ENCODE data around the gene VPS13A. TPM values are rescaled to one million over a fixed set of nuclear protein-coding genes. Genes with fewer than 3 reads are reported as not detected.

VPS13A gene
- total RNA-seq, 1 donor from 2014 or later: 46.0 TPM

DNA sequence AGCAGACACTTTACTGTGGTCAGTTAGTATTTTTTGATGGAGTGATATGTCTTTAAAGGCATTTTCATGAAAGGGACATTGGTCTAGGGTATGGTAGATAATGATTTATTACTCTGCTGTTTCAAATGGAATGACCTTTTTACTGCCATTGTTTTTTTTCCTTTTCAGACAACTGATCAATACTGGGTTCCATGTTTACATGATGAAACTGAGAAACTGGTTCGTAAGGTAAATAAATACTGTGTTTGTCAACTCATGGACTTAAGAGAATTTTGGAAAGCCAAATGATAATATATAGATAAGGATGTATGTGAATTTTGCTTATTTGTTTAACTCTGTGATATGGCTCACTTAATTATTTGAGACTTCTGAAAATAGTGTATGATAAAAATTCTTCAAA is 35.5 kb downstream of the VPS13A start:
- no peak overlapping the region for H3K27ac Mint-ChIP-seq (ENCODE audit: unreplicated experiment)
- no peak for TF ChIP-seq CTCF (IDR thresholded peaks at IDR 0.05; ENCODE audit: unreplicated experiment)
- no peak for DNase-seq (ENCODE audit: low spot score)
- H3K9me3 Mint-ChIP-seq (ENCODE audit: unreplicated experiment): no peaks in the 10 kb centered on the region
- peaks cover under 1% of the 10 kb centered on the region for H3K4me1 Mint-ChIP-seq (ENCODE audit: unreplicated experiment)
- H3K27me3 Mint-ChIP-seq (ENCODE audit: unreplicated experiment): no peaks in the 10 kb centered on the region
- H3K36me3 Mint-ChIP-seq (ENCODE audit: low read depth, unreplicated experiment): no peaks in the 10 kb centered on the region
- no peak overlapping the region for H3K4me3 Mint-ChIP-seq (ENCODE audit: unreplicated experiment)

- no peaks in the 10 kb centered on the region for H3K4me1 Mint-ChIP-seq (ENCODE audit: unreplicated experiment)
- TF ChIP-seq CTCF (IDR thresholded peaks at IDR 0.05; ENCODE audit: unreplicated experiment): no peak
These were observed 38.5 kb downstream of the VPS13A start for GRCh38 chr9:77215874-77216273.

GRCh38 chr9:77218612-77219011 is 41.3 kb downstream of the VPS13A start:
- H3K27me3 Mint-ChIP-seq (ENCODE audit: unreplicated experiment): no peaks in the 10 kb centered on the region
- H3K27ac Mint-ChIP-seq (ENCODE audit: unreplicated experiment): no peak overlapping the region
- H3K9me3 Mint-ChIP-seq (ENCODE audit: unreplicated experiment): no peaks in the 10 kb centered on the region
- no peak for TF ChIP-seq CTCF (IDR thresholded peaks at IDR 0.05; ENCODE audit: unreplicated experiment)
- DNase-seq (ENCODE audit: low spot score): no peak
- no peaks in the 10 kb centered on the region for H3K4me1 Mint-ChIP-seq (ENCODE audit: unreplicated experiment)
- H3K36me3 Mint-ChIP-seq (ENCODE audit: low read depth, unreplicated experiment): no peaks in the 10 kb centered on the region
- H3K4me3 Mint-ChIP-seq (ENCODE audit: unreplicated experiment): no peak overlapping the region

More at GRCh38 chr9:77215874-77216273, 38.5 kb downstream of the VPS13A start:
- no peak overlapping the region for H3K4me3 Mint-ChIP-seq (ENCODE audit: unreplicated experiment)
- H3K27me3 Mint-ChIP-seq (ENCODE audit: unreplicated experiment): no peaks in the 10 kb centered on the region
- H3K9me3 Mint-ChIP-seq (ENCODE audit: unreplicated experiment): no peaks in the 10 kb centered on the region
- H3K27ac Mint-ChIP-seq (ENCODE audit: unreplicated experiment): no peak overlapping the region
- no peaks in the 10 kb centered on the region for H3K36me3 Mint-ChIP-seq (ENCODE audit: low read depth, unreplicated experiment)
- no peak for DNase-seq (ENCODE audit: low spot score)

GRCh38 chr9:77221431-77221830 is 44.1 kb downstream of the VPS13A start:
- Mint-ChIP-seq H3K27ac (ENCODE audit: unreplicated experiment) (no peak overlapping the region), H3K9me3 (ENCODE audit: unreplicated experiment) (no peaks in the 10 kb centered on the region), H3K36me3 (ENCODE audit: low read depth, unreplicated experiment) (peaks cover 2% of the 10 kb centered on the region), H3K4me3 (ENCODE audit: unreplicated experiment) (no peak overlapping the region), H3K27me3 (ENCODE audit: unreplicated experiment) (no peaks in the 10 kb centered on the region), H3K4me1 (ENCODE audit: unreplicated experiment) (no peaks in the 10 kb centered on the region)
- DNase-seq (ENCODE audit: low spot score): no peak
- TF ChIP-seq CTCF (IDR thresholded peaks at IDR 0.05; ENCODE audit: unreplicated experiment): no peak

GRCh38 chr9:77224746-77225312 is 47.5 kb downstream of the VPS13A start:
- Mint-ChIP-seq H3K27me3 (ENCODE audit: unreplicated experiment) (no peaks in the 10 kb centered on the region), H3K27ac (ENCODE audit: unreplicated experiment) (no peak overlapping the region)
- no peak for TF ChIP-seq CTCF (IDR thresholded peaks at IDR 0.05; ENCODE audit: unreplicated experiment)

More at GRCh38 chr9:77224746-77225312, 47.5 kb downstream of the VPS13A start:
- no peak for DNase-seq (ENCODE audit: low spot score)
- no peak overlapping the region for H3K4me3 Mint-ChIP-seq (ENCODE audit: unreplicated experiment)
- no peaks in the 10 kb centered on the region for H3K4me1 Mint-ChIP-seq (ENCODE audit: unreplicated experiment)
- no peaks in the 10 kb centered on the region for H3K9me3 Mint-ChIP-seq (ENCODE audit: unreplicated experiment)
- peaks cover 9% of the 10 kb centered on the region for H3K36me3 Mint-ChIP-seq (ENCODE audit: low read depth, unreplicated experiment)
